HepG2 (cell line): ENCODE data around the gene LDB2. TPM values are rescaled to one million over a fixed set of nuclear protein-coding genes. Genes with fewer than 3 reads are reported as not detected.
A peak's percentile ranks its signal among the peaks of the same experiment; 100 is the strongest.

Experiments used
- ATAC-seq: fragments of 200-7000 bp; cut with Tn5 transposase; 3 replicates; pipeline ENCODE4 v1.9.1; 2020; ENCODE audit warnings: mild to moderate bottlenecking, moderate library complexity
- BruUV-seq: library from RNA; stranded (reverse); fragments of 400-500 nt; replicated peaks from 2 replicates; lab custom pipeline; 2021; lab: Mats Ljungman, UMichigan
- CTCF ChIA-PET: fragments of 300-600 bp; formaldehyde crosslinking; extraction: SDS; loops from one replicate; lab custom pipeline; 2021; ENCODE audit warnings: low total read pairs, inconsistent platforms, low intra/inter-chr PET ratio; lab: Yijun Ruan, JAX
- POLR2A ChIA-PET: fragments of 350-600 bp; sonication (Branson Sonifier 250); formaldehyde crosslinking; loops from one replicate; lab custom pipeline; 2020; ENCODE audit warnings: antibody characterized with exemption, inconsistent platforms; lab: Yijun Ruan, JAX
- DNase-seq: peaks from one replicate; pipeline ENCODE4 v3.0.0-alpha.2; 2015; ENCODE audit warnings: low spot score
- FAIRE-seq: peaks from 3 replicates; lab custom pipeline; 2011; peaks lifted over from hg19 to GRCh38; lab: Jason Lieb, UNC
- H2AFZ ChIP-seq: one replicate; pipeline ENCODE4 v1.6.1; 2011; ENCODE audit warnings: low read length, inconsistent platforms
- H3K27ac ChIP-seq: fragments of 300-600 bp; 3 replicates; pipeline ENCODE4 v1.8.0; 2011; ENCODE audit warnings: mixed run types, mild to moderate bottlenecking, mixed read lengths, low read length, inconsistent platforms; ENCODE audit not compliant: insufficient read depth; ENCODE audit errors: extremely low read length
- H3K27me3 ChIP-seq, 2 experiments: fragments of 200-600 bp in 1 of 2; 2 replicates in 1 of 2; 3 replicates in 1 of 2; pipeline versions ENCODE4 v1.6.0 to v1.8.0; 2011; ENCODE audit warnings: low read length in 2 of 2, mild to moderate bottlenecking in 2 of 2, moderate library complexity in 2 of 2, inconsistent platforms in 1 of 2; ENCODE audit not compliant: insufficient read depth in 2 of 2, control insufficient read depth in 1 of 2
- H3K36me3 ChIP-seq, 2 experiments: fragments of 200-600 bp in 1 of 2; replicated peaks in 1 of 2; 2 replicates in 1 of 2; 3 replicates in 1 of 2; pipeline versions ENCODE4 v1.5.1 to v1.8.0; 2011; ENCODE audit warnings: low read length in 2 of 2, inconsistent platforms in 1 of 2; ENCODE audit not compliant: insufficient read depth in 2 of 2, control insufficient read depth in 1 of 2
- H3K4me1 ChIP-seq: 2 replicates; pipeline ENCODE4 v1.5.1; 2012; ENCODE audit warnings: low read length, inconsistent platforms; ENCODE audit not compliant: insufficient read depth
- H3K4me2 ChIP-seq: 2 replicates; pipeline ENCODE4 v1.6.0; 2011; ENCODE audit warnings: low read depth, low read length, inconsistent platforms
- H3K4me3 ChIP-seq, 3 experiments: fragments of 200-600 bp in 1 of 3; sonication (generic), shearing (Covaris generic) in 1 of 3; replicated peaks in 1 of 3; 2 replicates each; pipeline ENCODE4 v1.5.1; 2011 to 2016; ENCODE audit warnings: low read length in 3 of 3, inconsistent platforms in 2 of 3, low read depth in 2 of 3, mild to moderate bottlenecking in 2 of 3, control low read depth in 1 of 3, mixed read lengths in 1 of 3; ENCODE audit not compliant: insufficient read depth in 1 of 3
- H3K79me2 ChIP-seq: one replicate; pipeline ENCODE4 v1.6.1; 2011; ENCODE audit warnings: low read length, inconsistent platforms; ENCODE audit not compliant: insufficient read depth
- H3K9ac ChIP-seq: 2 replicates; pipeline ENCODE4 v1.6.0; 2011; ENCODE audit warnings: mild to moderate bottlenecking, low read depth, low read length, inconsistent platforms; ENCODE audit not compliant: insufficient read depth
- H3K9me3 ChIP-seq: 2 replicates; pipeline ENCODE4 v1.5.1; 2012; ENCODE audit warnings: mild to moderate bottlenecking, low read length
- H4K20me1 ChIP-seq: 2 replicates; pipeline ENCODE4 v1.6.0; 2011; ENCODE audit warnings: inconsistent platforms, mild to moderate bottlenecking, low read length, moderate library complexity; ENCODE audit not compliant: insufficient read depth
- ZBTB43 ChIP-seq: sonication (generic); formaldehyde crosslinking; conservative IDR thresholded peaks from 2 replicates; pipeline ENCODE4 v1.4.0; 2020; ENCODE audit warnings: missing genetic modification reagents
- ZNF20 ChIP-seq: sonication (generic); formaldehyde crosslinking; IDR thresholded peaks from 2 replicates; pipeline ENCODE4 v1.4.0; 2020; ENCODE audit warnings: mild to moderate bottlenecking, moderate library complexity, missing genetic modification reagents
- ZNF703 ChIP-seq: sonication (generic); formaldehyde crosslinking; IDR thresholded peaks from 2 replicates; pipeline ENCODE4 v1.5.1; 2020; ENCODE audit warnings: missing genetic modification reagents, mild to moderate bottlenecking, moderate library complexity, borderline replicate concordance
- ZNF792 ChIP-seq: IDR thresholded peaks from 2 replicates; pipeline ENCODE4 v1.6.1; 2016
- ZUFSP ChIP-seq: sonication (generic); formaldehyde crosslinking; IDR thresholded peaks from 2 replicates; pipeline ENCODE4 v1.9.0; 2021; ENCODE audit warnings: missing genetic modification reagents, mild to moderate bottlenecking, borderline replicate concordance
- WGBS: methylation state at CpG from one replicate; pipeline ENCODE4 v1.1.6; 2017; ENCODE audit warnings: low lambda C conversion rate; 5-methylcytosine and 5-hydroxymethylcytosine counted together
- in situ Hi-C: cut with HindIII; loops from 2 replicates; pipeline ENCODE4 v1.10.0; 2017; ENCODE audit warnings: low pct_unique_long_range_greater_than_20kb; ENCODE audit not compliant: extremely low pct_ligation_motif_present
- intact Hi-C: fragments of 100-400 bp; cut with micrococcal nuclease; formaldehyde crosslinking; loops from one replicate; pipeline ENCODE4 v1.10.0; 2022; ENCODE audit not compliant: unreplicated experiment
- polyA plus RNA-seq, 8 experiments: library from polyadenylated mRNA; depleted of rRNA in 3 of 8; stranded (reverse) in 7 of 8; unstranded in 1 of 8; fragments of >200 nt; fragmentation: Illumina TruSeq in 4 of 8; extraction: Trizol in 4 of 8; gene quantifications; 2 replicates each; pipeline versions ENCODE4 v1.2.1 to v1.2.3, GENCODE V29; 2011 to 2016; ENCODE audit warnings: low read depth in 4 of 8, missing spikeins in 1 of 8, mixed read lengths in 1 of 8; ENCODE audit not compliant: insufficient read depth in 1 of 8
- total RNA-seq, 5 experiments: library from RNA; depleted of rRNA; stranded (reverse); fragments of >200 nt; fragmentation: Illumina TruSeq; extraction: Trizol; gene quantifications; 2 replicates each; pipeline ENCODE4 v1.2.3, GENCODE V29; 2016; ENCODE audit warnings: low read depth in 1 of 5

Gene LDB2
- total and polyA plus RNA-seq, 2 of the 13 experiments (the other 11 are each of a cell fraction or from before 2014, with no cell fraction given) = not detected

- 76% methylated on average over 3 of the region's 3 CpGs for WGBS
- in situ Hi-C loops = no loop called here
Measured at GRCh38 chr4:16818005-16818404, 80.4 kb downstream of the LDB2 start.

More at GRCh38 chr4:16818005-16818404, 80.4 kb downstream of the LDB2 start:
- peak; percentile 53; the same call in 2 of the 3 replicates for ATAC-seq
- FAIRE-seq = no peak
- ChIA-PET CTCF (no interaction called here), POLR2A (no interaction called here)
- Histone ChIP-seq H3K27ac (no peak overlapping the region), H3K4me1 (peaks cover 13% of the 10 kb centered on the region), H3K9ac (no peak overlapping the region), H3K79me2 (no peaks in the 10 kb centered on the region), H3K9me3 (no peaks in the 10 kb centered on the region), H3K36me3 (no peaks in the 10 kb centered on the region), H2AFZ (no peak overlapping the region), H3K4me3 (no peak overlapping the region), H3K4me2 (no peak overlapping the region), H3K27me3 (no peaks in the 10 kb centered on the region), H4K20me1 (no peaks in the 10 kb centered on the region)
- DNase-seq = no peak
- TF ChIP-seq ZNF703 (CRISPR knock-in tag) = no peak
- TF ChIP-seq ZNF792 = no peak
- no peak for TF ChIP-seq ZNF20 (CRISPR knock-in tag)
- TF ChIP-seq ZBTB43 (CRISPR knock-in tag) = no peak
- TF ChIP-seq ZUFSP (CRISPR knock-in tag) = no peak
- TF ChIP-seq, all 625 proteins: peak for 0
- intact Hi-C loops = no loop called here
- no TSS peak for BruUV-seq
